ENCODE data around the gene NEUROD2. TPM values are rescaled to one million over a fixed set of nuclear protein-coding genes. Genes with fewer than 3 reads are reported as not detected.

NEUROD2 gene
- total RNA-seq, 1 donor from 2014 or later: not detected

GRCh38 chr17:39639043-39639442 is 31.3 kb upstream of the NEUROD2 start:
- no peaks in the 10 kb centered on the region for H3K9me3 Mint-ChIP-seq
- TF ChIP-seq CTCF (conservative IDR thresholded peaks at IDR 0.05): no peak
- peaks cover 49% of the 10 kb centered on the region for H3K4me1 Mint-ChIP-seq
- no peak for DNase-seq (ENCODE audit: low read depth, low spot score)
- H3K4me3 Mint-ChIP-seq: peak overlapping the region; percentile 77
- H3K36me3 Mint-ChIP-seq (ENCODE audit: low read depth): no peaks in the 10 kb centered on the region
- H3K27me3 Mint-ChIP-seq (ENCODE audit: low read depth): peaks cover 4% of the 10 kb centered on the region
- no peak overlapping the region for H3K27ac Mint-ChIP-seq (ENCODE audit: unreplicated experiment)

- no peak for TF ChIP-seq CTCF (conservative IDR thresholded peaks at IDR 0.05)
- no peak overlapping the region for H3K27ac Mint-ChIP-seq (ENCODE audit: unreplicated experiment)
- H3K4me3 Mint-ChIP-seq: peak overlapping the region; percentile 94
- DNase-seq (ENCODE audit: low read depth, low spot score): no peak
- H3K4me1 Mint-ChIP-seq: peaks cover 49% of the 10 kb centered on the region
- no peaks in the 10 kb centered on the region for H3K9me3 Mint-ChIP-seq
- H3K27me3 Mint-ChIP-seq (ENCODE audit: low read depth): peaks cover 7% of the 10 kb centered on the region
- no peaks in the 10 kb centered on the region for H3K36me3 Mint-ChIP-seq (ENCODE audit: low read depth)
Observed at GRCh38 chr17:39638317-39638716, 30.6 kb upstream of the NEUROD2 start.

DNA sequence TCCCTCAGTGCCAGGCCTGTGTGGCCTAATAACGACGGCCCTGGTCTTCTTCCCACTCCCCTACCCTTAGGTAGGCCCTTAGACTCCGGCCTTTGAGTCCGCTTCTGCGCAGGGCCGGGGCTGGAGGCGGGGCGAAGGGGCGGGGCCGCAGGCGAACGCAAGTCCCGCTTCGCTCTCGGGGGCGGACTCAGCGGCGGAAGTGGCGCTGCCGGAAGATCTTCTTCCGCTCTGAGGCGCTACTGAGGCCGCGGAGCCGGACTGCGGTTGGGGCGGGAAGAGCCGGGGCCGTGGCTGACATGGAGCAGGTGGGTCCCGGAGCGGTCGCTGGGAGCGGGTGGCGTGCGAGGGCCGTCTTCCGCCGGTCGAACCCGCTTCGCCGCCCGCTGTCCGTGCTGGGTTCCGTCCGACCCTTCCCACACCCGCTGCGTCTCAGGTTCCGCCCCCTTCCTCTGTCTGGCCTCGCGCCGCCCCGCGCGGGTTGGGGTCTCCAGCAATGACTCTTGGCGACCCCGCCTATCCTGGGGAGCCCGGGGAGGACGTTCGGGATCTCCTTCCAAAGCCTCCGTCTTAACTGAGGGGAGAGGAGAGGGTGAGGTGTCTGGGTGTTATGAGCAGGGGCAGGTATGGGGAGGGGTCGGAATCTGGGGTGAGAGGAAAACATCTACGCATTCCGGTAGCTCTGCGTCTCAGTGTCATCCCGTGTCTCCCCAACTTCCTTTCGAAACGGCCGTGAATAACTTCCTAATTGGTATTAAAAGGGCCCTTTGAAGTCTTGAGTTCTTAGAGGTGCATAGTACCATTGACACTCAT is 29.4 kb upstream of the NEUROD2 start, which contains the start of gene STARD3:
TSS of gene STARD3 (plus strand) at position 218 of the 810 bp plus-strand sequence. CDS start 16,388 bp downstream, outside the sequence.
- Mint-ChIP-seq H3K27ac (ENCODE audit: unreplicated experiment) (peak within 1 kb of the TSS; percentile 90), H3K9me3 (no peaks in the 10 kb centered on the region), H3K36me3 (ENCODE audit: low read depth) (no peaks in the 10 kb centered on the region), H3K4me1 (peaks cover 45% of the 10 kb centered on the region), H3K27me3 (ENCODE audit: low read depth) (peaks cover 18% of the 10 kb centered on the region), H3K4me3 (peak within 1 kb of the TSS; percentile 94)
- DNase-seq (ENCODE audit: low read depth, low spot score): peak; percentile 87
- no peak for TF ChIP-seq CTCF (conservative IDR thresholded peaks at IDR 0.05)

DNA sequence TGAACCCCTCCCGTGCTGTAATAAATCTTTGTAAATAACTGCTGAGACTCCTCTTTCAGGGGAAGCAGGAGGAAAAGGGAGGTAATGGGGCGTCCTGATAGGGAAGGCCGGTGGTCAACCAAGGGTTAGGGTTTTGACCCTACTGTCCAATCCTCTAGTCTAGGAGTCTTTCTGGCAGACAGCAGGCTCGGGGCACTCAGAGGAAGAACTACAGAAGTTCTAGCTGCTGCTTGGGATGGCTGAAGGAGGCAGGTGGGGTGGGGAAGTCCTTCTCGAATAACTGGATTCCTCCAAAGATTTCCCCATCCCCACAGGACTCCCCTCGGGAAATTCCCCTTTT is 28.8 kb upstream of the NEUROD2 start:
- no peaks in the 10 kb centered on the region for H3K9me3 Mint-ChIP-seq
- peaks cover 23% of the 10 kb centered on the region for H3K27me3 Mint-ChIP-seq (ENCODE audit: low read depth)
- H3K4me3 Mint-ChIP-seq: peak overlapping the region; percentile 94
- TF ChIP-seq CTCF (conservative IDR thresholded peaks at IDR 0.05): no peak
- H3K4me1 Mint-ChIP-seq: peaks cover 41% of the 10 kb centered on the region
- H3K27ac Mint-ChIP-seq (ENCODE audit: unreplicated experiment): peak overlapping the region; percentile 11
- no peak for DNase-seq (ENCODE audit: low read depth, low spot score)
- no peaks in the 10 kb centered on the region for H3K36me3 Mint-ChIP-seq (ENCODE audit: low read depth)

DNA sequence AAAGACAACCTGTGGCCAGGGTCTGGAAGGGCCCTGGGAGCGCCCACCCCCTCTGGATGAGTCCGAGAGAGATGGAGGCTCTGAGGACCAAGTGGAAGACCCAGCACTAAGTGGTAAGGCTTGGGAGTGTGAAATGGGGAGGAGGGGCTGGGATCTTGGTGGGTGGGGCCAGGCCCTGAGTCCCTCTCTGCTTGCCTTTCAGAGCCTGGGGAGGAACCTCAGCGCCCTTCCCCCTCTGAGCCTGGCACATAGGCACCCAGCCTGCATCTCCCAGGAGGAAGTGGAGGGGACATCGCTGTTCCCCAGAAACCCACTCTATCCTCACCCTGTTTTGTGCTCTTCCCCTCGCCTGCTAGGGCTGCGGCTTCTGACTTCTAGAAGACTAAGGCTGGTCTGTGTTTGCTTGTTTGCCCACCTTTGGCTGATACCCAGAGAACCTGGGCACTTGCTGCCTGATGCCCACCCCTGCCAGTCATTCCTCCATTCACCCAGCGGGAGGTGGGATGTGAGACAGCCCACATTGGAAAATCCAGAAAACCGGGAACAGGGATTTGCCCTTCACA is 28.0 kb upstream of the NEUROD2 start:
- TF ChIP-seq CTCF (conservative IDR thresholded peaks at IDR 0.05): no peak
- Mint-ChIP-seq H3K36me3 (ENCODE audit: low read depth) (no peaks in the 10 kb centered on the region), H3K4me1 (peaks cover 43% of the 10 kb centered on the region), H3K27me3 (ENCODE audit: low read depth) (peaks cover 32% of the 10 kb centered on the region), H3K27ac (ENCODE audit: unreplicated experiment) (no peak overlapping the region), H3K4me3 (peak overlapping the region; percentile 94), H3K9me3 (no peaks in the 10 kb centered on the region)
- no peak for DNase-seq (ENCODE audit: low read depth, low spot score)

Measured in neural crest cell (in vitro differentiated cells).